Activated T-cell treated with anti-CD3 and anti-CD28 coated beads, Interleukin-2, amount 50 U/mL, for 1 hour (primary cell): ENCODE data around the gene STK32C.
"Not testable (repeated sequence)": the region's sequence is repeated elsewhere in the genome, so short reads cannot be mapped to it uniquely, and the experiment has no call there.

ENCODE experiments used
- DNase-seq: peaks from one replicate; pipeline ENCODE4 v3.0.0-alpha.2; 2020

STK32C gene

DNA sequence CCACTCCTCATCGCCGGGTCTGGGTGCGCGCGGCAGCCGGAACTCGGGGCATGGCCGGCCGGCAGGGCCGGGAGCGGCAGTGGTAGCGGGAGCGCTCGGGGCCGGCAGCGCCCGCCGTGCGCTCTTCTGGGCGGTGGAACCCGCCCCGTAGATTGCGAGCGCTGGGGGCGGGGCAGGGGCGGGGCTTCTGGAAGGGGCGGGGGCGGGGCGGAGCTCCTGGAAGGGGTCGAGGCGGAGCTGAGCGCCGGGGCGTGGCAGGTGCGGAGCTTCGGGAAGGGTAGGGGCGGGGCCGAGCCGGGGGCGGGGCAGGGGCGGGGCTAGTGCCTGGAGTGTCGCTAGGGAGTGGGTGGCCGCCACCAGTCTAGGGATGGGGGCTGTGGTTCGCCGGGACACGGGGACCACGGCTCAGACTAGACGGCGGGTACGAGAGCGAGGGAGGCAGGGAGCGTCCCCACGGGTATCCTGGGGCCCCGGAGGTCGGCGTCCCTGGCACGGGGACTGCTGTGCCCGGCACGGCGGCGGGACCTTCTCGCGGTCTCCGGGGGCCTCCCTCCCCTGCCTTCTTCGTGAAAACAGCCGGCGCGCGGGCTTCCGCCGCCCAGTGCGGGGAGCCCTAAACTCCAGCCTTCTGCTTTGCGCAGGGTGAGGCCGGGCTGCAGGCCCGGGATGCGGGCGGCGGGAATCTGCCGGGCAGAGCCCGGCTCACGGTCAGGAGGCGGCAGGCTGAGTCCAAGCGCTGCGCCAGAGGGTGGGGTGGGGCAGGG, at the start of gene STK32C:
Gene STK32C (minus strand): TSS at position 128 of the 764 bp plus-strand sequence. CDS start 117 bp downstream, at position 11.
- peak; percentile 92 for DNase-seq

DNA sequence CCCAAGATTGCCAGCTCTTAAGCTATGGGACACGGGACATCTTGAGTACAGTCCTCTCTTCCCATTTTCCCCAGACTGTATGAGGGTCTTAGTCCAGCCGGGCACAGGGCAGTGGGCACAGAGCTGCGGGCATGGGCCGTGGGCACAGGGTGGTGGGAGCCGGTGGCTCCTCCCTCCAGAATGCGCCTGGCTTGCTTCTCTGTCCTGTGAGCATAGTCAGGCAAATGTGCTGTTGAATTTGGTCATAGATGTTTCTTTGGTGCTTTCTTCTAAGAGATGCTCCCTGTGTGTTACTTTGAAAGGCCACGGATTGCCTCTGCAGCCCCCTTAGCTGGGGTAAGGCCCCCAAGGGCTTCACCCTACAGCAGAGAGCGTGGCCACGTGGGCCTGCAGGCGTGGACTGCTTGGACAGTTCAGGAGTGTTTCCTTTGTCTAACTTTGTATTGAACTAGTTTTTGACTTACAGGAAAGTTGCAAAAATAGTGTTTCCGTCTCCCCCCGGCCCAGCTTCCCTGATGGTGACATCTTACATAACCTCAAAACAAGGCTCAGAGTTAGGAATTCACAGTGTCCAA, 49.0 kb upstream of the STK32C start:
- DNase-seq: no peak

DNA sequence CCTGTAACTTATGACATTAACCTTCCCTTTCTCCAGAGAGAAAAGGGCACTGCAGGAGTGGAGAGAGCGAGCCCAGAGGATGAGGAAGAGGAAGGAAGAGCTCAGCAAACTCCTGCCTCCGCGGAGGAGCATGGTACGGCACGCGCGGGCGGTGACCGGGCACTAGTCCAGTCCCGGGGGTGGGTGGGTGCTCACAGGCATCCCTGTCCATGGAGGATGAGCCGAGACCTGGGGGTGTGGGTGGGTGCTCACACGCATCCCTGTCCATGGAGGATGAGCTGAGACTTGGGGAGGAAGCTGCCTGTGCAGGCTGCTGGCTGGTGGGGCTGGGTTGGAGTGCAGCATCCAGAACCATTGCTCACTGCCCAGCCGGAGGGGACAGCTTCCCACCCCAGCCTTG, 48.0 kb upstream of the STK32C start:
- no peak for DNase-seq

DNA sequence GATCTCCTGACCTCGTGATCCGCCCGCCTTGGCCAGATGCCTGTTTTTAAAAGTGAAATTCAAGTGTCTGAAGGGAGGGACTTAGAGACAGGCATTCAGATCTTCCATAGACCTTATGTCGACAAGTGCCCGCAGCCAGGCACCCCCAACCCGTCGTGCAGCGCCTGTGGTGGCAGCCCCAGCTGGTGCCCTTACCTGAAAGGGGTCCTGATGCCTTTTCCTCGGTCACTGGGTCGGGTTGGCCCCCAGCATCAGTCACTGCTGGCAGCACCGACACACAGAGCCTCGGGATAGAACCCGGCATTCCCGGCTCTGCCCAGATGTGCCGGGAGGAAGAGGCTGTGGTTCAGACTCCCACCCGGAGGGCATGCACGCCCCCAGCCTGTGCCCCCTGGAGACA, 47.5 kb upstream of the STK32C start:
- DNase-seq: no peak

DNA sequence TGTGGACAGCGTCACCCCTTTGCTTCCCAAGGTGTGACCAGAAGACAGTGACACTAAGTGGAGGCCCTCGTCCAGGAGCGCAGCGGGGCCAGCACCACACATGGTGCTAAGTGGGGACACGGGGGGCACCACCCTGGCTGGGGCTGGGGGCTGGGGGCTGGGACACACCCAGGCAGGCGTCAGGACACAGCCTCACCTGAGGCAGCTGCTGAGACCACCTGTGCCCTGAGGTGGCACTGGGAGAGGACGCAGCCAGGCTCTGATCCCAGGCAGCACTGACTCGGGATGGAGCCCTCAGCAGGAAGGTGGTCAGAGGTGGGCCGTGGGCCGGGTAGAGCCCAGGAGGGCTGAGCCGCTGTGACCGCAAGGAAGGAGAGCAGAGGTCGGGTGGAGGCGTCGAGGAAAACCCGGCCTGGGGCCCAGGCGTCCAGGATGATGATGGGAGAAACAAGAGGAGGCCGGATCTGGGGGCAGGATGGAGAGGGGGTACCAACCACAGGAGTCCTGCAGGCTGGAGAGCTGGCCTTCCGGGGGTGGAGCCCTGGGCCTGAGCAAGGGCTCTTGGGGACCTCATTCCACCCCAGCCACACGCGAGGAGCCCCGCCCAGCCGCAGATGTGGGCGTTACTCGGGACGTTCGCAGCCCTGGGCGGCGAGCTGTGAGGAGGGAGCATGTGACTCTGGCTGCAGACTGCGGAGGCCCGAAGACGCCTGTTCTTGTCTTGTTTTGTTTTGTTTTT, 46.8 kb upstream of the STK32C start:
- no peak for DNase-seq

DNA sequence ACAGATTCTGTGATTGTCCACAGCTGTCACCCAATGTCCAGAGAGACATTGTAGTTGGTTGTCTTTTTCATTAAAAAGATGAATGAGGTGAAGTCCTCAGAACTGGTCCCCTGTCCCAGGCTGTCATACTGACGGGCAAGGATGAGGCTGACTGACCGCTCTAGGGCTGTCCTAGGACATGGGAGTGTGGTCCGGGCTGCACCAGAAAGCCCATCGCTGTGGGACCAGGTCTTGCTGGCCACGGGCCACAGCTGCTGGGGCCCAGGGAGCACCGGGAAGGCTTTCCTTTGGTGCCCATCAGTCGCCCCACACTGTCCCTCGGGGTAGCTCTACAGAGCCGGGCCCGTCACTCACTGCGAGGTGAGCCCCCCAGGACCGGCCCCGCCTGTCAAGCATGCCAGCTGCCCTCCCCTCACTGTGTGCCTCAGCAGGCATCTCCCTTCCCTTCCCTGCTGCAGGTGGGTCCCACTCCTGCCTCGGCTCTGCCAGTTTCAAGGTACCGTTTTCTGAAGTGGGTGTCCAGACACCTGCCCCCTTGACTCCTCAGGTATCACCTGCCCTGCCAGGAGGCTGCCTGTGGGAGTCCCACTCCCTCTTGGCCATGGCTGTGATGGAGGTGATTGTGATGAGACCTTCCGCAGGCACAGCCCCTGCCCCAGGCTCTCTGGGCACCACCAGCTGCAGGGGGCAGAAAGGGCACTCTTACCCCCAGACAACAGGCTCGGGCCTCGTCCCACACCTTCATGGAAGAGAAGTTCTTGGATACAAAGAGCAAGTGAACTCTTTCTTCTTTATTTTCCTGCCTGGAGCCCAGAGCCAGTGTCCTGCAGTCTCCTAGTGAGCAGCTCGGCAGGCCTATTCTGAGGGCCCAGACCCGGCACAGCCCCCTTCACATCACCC, 46.0 kb upstream of the STK32C start:
- DNase-seq: no peak

DNA sequence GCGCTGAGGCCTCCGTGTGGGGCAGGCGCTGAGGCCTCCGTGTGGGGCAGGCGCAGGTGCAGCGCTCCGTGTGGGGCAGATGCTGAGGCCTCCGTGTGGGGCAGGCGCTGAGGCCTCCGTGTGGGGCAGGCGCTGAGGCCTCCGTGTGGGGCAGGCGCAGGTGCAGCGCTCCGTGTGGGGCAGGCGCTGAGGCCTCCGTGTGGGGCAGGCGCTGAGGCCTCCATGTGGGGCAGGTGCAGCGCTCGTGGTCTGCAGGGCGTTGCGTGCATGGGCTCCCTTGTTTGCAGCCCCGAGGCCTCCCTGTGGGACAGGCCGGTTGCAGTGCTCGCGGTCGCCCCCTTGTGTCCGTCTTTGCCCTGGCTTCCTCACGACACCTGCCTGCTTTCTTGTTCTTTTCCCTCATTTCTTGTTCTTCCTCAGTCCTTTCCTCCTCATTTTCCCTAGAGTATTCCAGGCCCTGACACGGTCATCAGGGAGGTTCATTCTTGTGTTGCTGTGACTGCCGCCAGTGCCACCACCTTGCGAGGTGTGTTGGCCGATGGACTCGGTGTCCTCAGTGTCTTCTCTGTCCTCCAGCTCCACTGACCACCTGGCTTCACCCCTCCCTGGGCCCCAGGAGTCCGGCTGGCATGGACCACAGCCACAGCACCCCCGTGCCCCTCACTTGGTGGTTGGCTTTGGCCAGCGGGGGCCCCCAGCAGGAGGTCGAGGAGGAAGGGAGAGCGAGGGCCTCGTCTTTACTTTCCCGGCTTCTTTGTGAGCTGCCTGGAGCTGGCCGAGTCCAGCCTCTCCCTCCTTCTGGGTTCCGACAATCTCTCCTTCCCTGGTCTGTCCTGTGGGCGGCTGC, 44.9 kb upstream of the STK32C start:
- DNase-seq: peak; percentile 80

DNA sequence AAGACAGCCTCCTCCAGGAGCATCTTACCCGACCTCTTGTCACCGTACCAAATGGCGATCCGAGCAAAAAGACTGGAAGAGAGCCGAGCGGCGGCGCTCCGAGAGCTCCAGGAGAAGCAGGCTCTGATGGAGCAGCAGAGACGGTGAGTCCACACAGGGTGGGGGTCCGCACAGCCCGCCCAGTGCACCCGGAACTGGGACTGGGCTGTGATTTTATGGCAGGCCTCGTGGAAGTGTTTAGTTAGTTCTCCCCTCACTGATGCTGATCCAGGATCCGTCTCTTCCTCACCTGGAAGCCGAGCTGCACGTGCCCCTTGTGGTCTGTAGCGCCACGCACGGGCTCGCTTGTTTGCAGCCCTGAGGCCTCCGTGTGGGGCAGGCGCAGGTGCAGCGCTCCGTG, 43.9 kb upstream of the STK32C start:
- no peak for DNase-seq

DNA sequence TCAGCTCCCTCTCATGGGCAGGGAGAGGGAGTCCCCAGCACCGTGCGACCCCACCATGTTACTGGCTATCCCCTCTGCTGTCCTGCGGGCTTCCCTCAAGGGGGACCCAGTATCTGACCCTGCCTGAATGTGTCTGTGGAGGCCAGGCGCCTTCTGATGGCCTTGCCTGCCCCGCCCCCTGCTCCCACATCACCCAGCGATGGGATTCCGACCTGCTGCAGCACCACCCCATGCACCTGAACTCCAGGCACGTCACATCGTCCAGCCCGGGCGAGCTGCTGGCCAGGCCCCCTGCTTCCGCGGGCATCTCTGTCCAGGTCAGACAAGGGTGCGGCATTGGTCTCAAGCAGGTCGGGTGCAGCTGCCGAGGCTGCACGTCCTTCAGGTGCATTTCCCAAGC, 43.2 kb upstream of the STK32C start:
- no peak for DNase-seq

DNA sequence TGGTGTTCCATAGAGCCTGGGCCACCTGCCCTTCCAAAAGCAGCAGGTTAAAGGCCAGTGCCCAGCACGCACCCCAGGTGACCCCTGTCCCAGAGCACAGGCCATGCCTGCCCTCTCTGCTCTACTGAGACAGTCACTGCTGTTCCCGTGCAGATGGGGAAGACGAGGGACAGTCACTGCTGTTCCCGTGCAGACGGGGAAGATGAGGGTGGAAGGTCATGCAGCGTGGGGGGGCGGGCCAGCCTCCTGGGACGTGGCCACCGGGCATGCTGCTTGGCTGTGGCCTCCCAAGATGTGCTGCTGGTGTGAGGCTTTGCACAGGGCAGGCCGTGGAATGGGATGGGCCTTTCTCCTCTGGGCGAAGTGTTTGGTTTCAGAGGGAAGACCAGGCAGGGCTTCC, 42.6 kb upstream of the STK32C start:
- no peak for DNase-seq

DNA sequence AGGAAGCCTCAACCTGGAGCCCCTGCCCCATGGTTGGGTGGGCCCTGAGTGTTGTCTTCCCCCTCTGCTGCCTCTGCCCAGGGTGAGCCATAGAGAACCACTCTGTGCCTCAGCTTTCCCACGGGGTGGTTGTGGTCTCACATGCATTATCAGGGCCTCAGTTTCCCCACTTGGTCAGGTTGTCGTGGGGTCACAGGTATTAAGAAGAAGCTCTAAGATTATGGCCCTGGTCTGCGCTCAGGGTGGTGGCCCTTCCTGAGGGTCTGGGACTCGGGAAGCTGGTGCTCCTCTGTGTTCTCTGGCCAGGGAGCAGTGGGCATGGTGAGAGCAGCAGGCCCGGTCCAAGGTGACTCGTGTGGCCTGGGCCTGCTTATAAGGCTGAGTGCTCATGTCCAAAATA, 42.0 kb upstream of the STK32C start:
- no peak for DNase-seq

DNA sequence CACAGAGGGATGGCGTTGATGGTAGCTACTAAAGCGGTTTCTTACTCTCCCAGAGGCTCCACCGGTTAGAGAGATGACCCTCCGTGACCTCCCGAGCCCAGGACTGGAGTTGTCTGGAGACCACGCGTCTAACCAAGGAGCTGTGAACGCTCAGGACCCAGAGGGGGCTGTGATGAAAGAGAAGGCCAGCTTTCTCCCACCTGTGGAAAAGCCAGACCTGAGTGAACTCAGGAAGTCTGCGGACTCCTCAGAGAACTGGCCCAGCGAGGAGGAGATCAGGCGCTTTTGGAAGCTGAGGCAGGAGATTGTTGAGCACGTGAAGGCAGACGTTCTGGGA, 40.1 kb upstream of the STK32C start:
- DNase-seq: no peak

DNA sequence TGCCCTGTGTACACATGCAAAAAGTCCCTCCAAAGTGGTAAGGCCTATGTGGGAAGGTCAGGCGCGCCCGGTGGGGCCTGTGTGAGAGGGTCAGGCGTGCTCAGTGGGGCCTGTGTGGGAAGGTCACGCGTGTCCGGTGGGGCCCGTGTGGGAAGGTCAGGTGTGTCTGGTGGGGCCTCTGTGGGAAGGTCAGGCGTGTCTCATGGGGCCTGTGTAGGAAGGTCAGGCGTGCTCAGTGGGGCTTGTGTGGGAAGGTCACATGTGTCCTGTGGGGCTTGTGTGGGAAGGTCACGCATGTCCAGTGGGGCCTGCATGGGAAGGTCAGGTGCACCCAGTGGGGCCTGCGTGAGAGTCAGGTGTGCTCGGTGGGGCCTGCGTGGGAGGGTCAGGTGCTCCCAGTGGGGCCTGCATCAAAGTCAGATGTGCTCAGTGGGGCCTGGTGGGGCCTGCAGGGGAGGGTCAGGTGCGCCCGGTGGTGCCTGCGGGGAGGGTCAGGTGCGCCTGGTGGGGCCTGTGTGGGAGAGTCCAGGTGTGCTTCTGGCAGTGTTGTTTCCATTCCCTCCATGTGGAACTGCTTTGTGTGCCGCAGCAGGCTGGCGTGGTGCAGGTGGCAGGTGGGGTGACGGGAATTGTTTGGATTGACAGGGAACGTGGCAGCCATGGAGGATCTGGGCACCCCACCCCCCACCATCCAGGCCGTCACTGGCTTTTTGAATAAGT, 39.6 kb upstream of the STK32C start:
- DNase-seq: no peak

DNA sequence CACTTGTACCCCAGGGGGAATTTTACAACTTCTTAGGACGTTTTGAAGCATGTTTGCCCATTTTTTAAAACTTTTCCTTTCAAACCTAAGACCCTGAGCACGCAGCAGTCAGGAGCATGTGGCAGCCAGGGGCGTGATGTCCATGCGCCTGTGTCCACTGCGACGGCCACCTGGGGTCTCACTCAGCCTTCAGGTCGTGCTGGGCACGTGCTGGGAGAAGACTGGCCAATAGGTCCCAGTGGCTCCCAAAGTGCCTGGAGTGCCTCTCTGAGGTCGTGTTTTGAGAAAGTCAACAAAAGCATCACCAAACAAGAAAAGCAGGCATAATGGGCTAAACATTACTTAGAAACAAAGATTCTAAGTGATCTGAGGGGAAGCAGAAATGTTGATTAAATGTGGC, 39.1 kb upstream of the STK32C start:
- DNase-seq: no peak

DNA sequence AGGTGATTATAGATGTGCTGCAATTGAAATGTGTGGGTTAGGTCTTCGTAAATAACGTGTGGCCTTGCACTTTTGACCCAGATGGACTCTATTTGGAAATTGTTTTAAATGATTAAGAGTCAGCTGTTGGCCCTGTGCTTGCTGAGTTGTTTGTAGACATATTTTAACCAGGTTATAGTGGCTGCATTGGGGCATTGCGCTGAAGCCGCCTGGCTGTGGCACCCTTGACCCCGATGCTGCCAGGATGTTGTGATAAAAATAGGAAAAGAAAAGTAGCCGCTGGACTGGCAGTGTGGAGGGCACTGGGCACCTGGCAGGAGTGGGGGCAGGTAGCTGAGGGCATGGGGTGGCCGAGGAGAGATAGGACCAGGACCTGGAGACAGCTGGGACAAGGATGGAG, 37.6 kb upstream of the STK32C start:
- DNase-seq: no peak

DNA sequence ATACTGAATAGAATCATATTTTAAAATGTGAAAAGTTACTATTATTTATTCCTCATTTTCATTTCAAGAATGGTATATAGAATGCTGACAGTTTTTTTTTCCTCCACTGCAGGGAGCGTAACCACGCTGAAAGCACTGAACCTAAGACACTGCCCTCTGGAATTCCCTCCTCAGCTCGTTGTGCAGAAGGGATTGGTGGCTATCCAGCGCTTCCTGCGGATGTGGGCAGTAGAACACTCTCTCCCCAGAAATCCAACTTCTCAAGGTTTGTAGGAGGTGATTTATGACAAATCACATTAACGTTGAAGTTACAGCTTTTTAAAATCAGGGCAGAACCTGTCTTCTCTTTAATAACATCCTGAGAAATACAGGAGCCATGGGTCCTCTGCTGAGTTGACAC, 36.6 kb upstream of the STK32C start:
- no peak for DNase-seq

DNA sequence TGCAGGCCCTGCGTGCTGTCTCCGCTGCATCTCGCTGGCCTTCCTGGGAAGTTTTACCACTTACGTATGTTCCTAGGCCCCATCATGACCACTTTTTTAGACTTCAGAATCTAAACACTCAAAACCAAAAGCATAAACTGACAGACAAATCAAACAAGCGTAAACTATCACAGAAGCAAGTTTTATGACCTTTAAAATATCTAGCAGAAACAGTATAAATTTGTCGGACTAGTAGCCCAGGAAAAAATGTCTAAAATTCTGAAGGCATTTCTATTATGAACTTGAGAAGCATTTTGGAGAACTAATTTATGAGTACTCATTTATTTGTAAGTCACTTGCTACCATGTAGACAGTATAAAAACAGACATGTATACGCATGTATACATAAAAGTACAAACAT, 34.8 kb upstream of the STK32C start:
- DNase-seq: no peak

DNA sequence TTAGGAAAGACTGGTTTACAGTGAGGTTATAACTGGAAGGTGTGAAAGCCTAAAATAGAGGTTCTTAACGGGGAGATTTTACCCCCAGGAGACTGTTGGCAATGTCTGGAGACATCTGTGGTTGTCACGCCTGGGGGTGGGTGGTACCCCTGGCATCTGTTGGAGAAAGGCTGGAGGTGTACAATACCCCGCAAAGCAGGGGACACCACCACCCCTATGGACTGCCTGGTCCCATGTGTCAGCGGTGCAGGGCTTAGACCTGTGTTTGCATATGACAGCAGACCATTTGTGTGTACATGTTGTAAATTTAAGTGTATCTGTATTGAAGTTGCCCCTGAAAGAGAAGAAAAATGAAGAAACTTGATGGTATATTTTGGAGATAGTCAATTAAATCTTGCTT, 34.0 kb upstream of the STK32C start:
- DNase-seq: no peak

DNA sequence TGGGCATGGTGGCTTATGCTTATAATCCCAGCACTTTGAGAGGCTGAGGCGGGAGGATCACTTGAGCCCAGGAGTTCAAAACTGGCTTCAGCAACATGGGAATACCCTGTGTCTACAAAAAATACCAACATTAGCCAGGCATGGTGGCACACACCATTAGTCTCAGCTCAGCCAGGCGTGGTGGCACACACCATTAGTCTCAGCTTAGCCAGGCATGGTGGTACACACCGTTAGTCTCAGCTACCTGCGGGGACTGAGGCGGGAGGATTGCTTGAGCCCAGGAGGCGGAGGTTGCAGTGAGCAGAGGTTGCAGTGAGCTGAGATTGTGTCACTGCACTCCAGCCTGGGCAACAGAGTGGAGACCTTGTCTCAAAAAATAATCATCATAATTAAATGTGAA, 33.3 kb upstream of the STK32C start:
- no peak for DNase-seq

DNA sequence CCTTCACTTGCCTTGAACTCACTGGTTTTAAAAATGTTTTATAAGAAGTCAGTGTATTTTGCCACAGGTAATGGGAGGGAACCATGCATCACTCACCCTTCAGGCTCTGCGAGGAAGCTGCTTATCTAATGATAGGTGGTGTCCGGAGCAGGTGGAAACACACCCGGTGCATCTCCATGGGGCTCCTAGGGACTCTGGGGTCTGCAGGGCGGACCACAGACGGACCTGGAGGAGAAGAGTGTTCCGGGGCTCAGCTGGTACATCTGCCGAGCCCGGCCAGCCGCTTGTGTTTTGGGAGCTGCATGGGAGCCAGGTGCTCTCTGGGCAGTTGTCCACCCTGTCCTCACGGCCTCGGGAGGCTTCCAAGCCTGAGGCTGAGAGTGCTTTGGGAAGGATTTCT, 31.5 kb upstream of the STK32C start:
- DNase-seq: no peak

DNA sequence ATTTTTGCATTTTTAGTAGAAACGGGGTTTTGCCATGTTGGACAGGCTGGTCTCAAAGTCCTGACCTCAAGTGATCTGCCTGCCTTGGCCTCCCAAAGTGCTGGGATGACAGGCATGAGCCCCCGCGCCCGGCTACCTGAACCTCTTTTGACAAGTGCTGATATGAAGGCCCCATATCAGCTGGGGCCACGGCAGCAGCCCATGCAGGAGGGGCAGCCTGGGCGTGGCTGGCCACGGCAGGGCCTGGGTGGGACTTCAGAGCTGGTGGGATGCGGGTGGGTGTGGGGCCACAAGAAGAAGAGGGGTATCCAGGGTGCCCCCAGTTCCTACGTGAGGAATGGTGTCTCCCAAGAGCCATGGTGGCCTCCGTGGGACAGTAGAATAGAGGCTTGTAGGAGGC, 31.1 kb upstream of the STK32C start:
- DNase-seq: no peak

DNA sequence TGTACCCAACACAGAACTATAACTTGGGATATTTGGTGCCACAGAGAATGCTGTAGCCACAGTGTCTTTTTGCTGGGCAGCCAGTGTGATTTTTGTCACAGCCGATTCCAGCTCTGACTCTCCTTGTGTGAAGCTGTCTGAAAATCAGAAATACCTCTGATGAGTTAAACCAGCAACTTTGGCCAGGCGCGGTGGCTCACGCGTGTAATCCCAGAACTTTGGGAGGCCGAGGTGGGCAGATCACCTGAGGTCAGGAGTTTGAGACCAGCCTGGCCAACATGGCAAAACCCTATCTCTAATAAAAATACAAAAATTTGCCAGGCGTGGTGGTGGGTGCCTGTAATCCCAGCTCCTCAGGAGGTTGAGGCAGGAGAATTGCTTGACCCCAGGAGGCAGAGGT, 30.1 kb upstream of the STK32C start:
- not testable (repeated sequence) for DNase-seq
